HL-60 (cell line): Measurements from ENCODE around the gene ZNRF4.

ENCODE experiments used
- DNase-seq, 2 experiments: peaks; one replicate each; pipeline ENCODE4 v3.0.0-alpha.2; 2010 to 2020; ENCODE audit warnings: low read depth in 1 of 2, low spot score in 1 of 2
- H3K27ac ChIP-seq: fragments of 250-450 bp; sonication (Bioruptor Pico); replicated peaks from 2 replicates; pipeline ENCODE4 v1.5.1; 2020; ENCODE audit warnings: mild to moderate bottlenecking, moderate library complexity
- H3K27me3 ChIP-seq: fragments of 250-450 bp; sonication (Bioruptor Pico); 2 replicates; pipeline ENCODE4 v1.5.1; 2021; ENCODE audit warnings: mild to moderate bottlenecking, moderate library complexity; ENCODE audit not compliant: insufficient read depth, poor library complexity, severe bottlenecking
- H3K4me3 ChIP-seq: replicated peaks from 2 replicates; pipeline ENCODE4 v1.5.1; 2011; ENCODE audit warnings: mild to moderate bottlenecking, control low read depth, low read length; ENCODE audit not compliant: insufficient read depth
- CTCF ChIP-seq: IDR thresholded peaks from one replicate; pipeline ENCODE4 v1.5.1; 2011; ENCODE audit warnings: low read length, control low read depth, inconsistent platforms; ENCODE audit not compliant: insufficient read depth
- GABPA ChIP-seq: IDR thresholded peaks from 2 replicates; pipeline ENCODE4 v1.6.1; 2012; ENCODE audit warnings: low read depth
- POLR2AphosphoS5 ChIP-seq: IDR thresholded peaks from 2 replicates; pipeline ENCODE4 v1.6.1; 2012; ENCODE audit warnings: low read depth
- REST ChIP-seq: IDR thresholded peaks from 2 replicates; pipeline ENCODE4 v1.6.1; 2012; ENCODE audit warnings: low read depth; ENCODE audit not compliant: insufficient replicate concordance
- SPI1 ChIP-seq: IDR thresholded peaks from 2 replicates; pipeline ENCODE4 v1.6.1; 2012; ENCODE audit warnings: low read depth, mild to moderate bottlenecking, borderline replicate concordance

Gene ZNRF4

GRCh38 chr19:5444431-5444830 lies 10.8 kb upstream of the ZNRF4 start:
- H3K4me3 ChIP-seq: no peak overlapping the region
- TF ChIP-seq GABPA: no peak
- TF ChIP-seq SPI1: no peak
- no peak for TF ChIP-seq CTCF
- no peak for TF ChIP-seq POLR2AphosphoS5
- no peak for TF ChIP-seq REST
- H3K27ac ChIP-seq: no peak overlapping the region
- H3K27me3 ChIP-seq: no peaks in the 10 kb centered on the region
- no peak for DNase-seq

GRCh38 chr19:5445071-5445470 lies 10.1 kb upstream of the ZNRF4 start:
- Histone ChIP-seq H3K27ac (no peak overlapping the region), H3K4me3 (no peak overlapping the region), H3K27me3 (no peaks in the 10 kb centered on the region)
- no peak for TF ChIP-seq REST
- no peak for TF ChIP-seq GABPA
- no peak for TF ChIP-seq SPI1
- TF ChIP-seq POLR2AphosphoS5: no peak
- no peak for TF ChIP-seq CTCF
- DNase-seq: no peak

GRCh38 chr19:5445561-5446055 lies 9.6 kb upstream of the ZNRF4 start:
- no peak for DNase-seq
- TF ChIP-seq POLR2AphosphoS5 (no peak), SPI1 (no peak), CTCF (no peak), REST (no peak), GABPA (no peak)

More at GRCh38 chr19:5445561-5446055, 9.6 kb upstream of the ZNRF4 start:
- H3K27ac ChIP-seq: no peak overlapping the region
- H3K4me3 ChIP-seq: no peak overlapping the region
- H3K27me3 ChIP-seq: no peaks in the 10 kb centered on the region
